CD1c-positive myeloid dendritic cell (primary cell): ENCODE data around the gene TTC33.
"Not testable (repeated sequence)": the region's sequence is repeated elsewhere in the genome, so short reads cannot be mapped to it uniquely, and the experiment has no call there.

Experiments
- DNase-seq: peaks from one replicate; pipeline ENCODE4 v3.0.0-alpha.2; 2016; ENCODE audit errors: extremely low spot score

TTC33 gene

GRCh38 chr5:40755407-40756365 lies at the start of gene TTC33:
TSS of gene TTC33 (minus strand) at chr5:40755961. CDS start at chr5:40747018, 8,943 bp downstream.
- DNase-seq, result peak; percentile 96

DNA sequence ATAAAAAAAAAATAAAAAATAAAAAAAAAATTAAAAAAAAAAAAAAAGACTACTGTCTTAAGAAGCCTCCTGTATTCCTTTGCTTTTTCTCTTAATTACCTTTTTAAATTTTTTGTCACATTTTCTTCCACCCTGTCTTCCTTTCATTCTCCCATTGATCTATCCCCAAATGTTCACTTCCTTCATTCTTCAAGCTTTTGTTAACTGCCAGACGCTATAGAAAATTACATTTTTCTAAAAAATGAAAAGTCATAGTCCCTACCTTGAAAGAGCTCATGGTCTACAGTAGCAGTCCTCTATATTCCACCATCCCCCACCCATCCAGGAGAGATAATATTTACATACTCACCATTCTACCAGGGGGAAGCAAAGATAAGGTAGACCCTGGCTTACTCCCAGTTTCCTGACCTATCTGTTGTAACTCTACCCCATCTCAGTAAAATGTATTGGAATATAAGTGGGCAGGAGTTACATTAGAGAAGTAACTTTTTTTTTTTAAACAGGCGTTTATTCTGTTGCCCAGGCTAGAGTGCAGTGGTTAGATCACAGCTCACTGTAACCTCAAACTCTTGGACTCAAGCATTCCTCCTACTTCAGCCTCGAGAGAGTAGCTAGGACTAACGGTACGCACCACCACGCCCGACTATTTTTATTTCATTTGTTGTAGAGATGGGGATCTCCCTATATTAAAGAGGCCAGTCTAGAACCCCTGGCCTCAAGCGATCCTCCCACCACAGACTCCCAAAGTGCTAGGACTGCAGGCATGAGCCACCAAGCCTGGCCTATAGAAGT lies 46.2 kb upstream of the TTC33 start:
- no peak for DNase-seq

- no peak for DNase-seq
Observed at GRCh38 chr5:40799258-40799657, 43.5 kb upstream of the TTC33 start.

DNA sequence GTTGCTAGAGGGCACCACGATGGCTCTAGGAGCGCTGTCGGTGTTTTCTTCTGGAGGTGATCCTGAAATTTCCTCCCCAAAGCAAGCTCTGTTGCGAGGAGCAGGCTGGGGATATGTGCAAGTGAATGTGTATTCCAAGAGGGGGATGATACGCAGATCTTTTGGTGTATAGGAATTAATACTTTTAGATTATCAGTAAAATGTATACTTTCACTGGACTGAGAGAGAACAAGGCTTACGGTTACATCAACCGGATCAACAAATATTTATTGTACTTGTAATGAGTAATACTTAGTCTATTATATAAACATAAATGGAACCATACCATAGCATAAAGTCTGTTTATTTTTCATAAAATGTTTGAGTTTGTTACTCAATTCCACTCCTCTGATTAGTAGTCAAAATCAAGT lies 43.0 kb upstream of the TTC33 start:
- no peak for DNase-seq

- peak; percentile 91 for DNase-seq
Observed at GRCh38 chr5:40798012-40798800, 42.4 kb upstream of the TTC33 start, which contains the start of gene PRKAA1. TSS of gene PRKAA1 (minus strand) at chr5:40798374. CDS start at chr5:40798189, 185 bp downstream.

GRCh38 chr5:40797273-40798011 lies 41.7 kb upstream of the TTC33 start:
- peak; percentile 62 for DNase-seq

DNA sequence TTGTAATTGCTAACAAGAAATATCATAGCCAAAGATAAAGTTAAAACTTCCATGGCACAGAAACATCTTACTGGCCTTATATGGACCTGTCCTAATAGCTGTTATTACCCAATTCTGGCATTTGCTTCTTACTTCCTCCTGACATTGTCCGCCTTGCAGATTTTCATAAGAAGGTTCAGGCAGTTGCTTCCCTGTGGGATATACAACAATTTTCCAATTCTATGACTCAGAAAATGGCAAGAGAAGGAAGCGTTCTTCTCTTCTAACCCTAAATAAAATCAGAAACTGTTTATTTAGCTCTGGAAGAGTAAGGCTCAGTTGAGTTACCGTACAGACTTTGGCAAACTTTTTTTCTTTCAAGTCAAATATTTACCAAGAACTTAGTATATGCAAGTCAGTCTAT lies 40.7 kb upstream of the TTC33 start:
- peak; percentile 52 for DNase-seq

- not testable (repeated sequence) for DNase-seq
Observed at GRCh38 chr5:40794877-40795276, 39.1 kb upstream of the TTC33 start.

GRCh38 chr5:40794340-40794739 lies 38.6 kb upstream of the TTC33 start:
- not testable (repeated sequence) for DNase-seq

GRCh38 chr5:40792691-40793090 lies 36.9 kb upstream of the TTC33 start:
- DNase-seq, result not testable (repeated sequence)

- DNase-seq, result no peak
Observed at GRCh38 chr5:40791715-40792139, 36.0 kb upstream of the TTC33 start.

DNA sequence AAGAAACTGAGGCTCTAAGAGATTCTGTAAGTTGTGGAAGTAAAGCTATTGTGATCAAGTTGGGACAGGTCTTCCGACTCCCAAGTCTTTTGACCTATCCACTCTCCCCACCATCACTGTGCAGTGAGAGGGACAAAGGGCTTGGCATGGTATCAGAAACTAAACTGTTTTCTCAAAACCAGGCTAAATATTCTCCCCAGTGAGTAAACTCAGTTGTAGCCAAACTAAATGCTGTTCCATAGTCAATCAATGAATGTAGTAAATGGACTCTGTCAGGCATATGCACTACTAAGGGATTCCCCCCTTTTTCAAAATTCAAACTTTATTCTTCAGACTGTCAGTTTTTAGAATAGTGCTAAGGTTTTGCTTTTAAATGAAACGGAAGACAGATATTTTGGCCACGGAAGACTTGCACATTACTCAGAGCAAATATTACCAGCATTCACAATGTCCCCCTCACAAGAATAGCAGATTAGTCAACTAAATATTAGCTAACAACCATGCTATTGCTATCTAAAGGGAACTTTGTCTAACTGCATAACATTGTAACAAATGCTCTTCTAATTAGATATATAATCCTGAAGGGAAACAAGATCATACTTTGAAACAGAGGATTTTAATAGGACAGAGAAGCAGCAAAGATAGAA lies 35.3 kb upstream of the TTC33 start:
- DNase-seq, result no peak

DNA sequence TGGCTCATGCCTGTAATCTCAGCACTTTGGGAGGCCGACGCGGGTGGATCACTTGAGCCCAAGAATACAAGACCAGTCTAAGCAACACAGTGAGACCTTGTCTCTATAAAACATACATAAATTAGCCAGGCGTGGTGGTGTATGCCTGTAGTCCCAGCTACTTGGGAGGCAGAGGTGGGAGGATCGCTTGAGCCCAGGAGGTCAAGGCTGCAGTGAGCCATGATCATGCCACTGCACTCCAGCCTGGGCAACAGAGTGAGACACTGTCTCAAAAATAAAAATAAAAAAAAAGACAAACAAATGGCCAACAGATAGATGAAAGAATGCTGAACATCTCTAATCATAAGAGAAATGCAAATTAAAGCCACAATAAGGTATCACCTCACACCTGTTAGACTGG lies 33.2 kb upstream of the TTC33 start:
- not testable (repeated sequence) for DNase-seq

DNA sequence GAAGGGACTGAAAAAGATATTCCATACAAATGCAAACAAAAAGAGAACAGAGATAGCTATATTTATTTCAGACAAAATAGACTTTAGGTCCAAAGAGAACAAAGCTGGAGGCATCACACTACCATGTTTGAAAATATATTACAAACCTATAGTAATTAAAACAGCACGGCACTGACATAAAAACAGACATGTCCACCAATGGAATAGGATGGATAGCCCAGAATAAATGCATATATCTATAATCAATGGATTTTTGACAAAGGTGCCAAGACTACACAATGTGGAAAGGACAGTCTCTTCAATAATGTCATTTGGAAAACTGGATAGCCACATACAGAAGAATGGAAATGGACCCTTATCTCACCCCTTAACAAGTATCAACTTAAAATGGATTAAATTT lies 32.2 kb upstream of the TTC33 start:
- DNase-seq, result no peak

DNA sequence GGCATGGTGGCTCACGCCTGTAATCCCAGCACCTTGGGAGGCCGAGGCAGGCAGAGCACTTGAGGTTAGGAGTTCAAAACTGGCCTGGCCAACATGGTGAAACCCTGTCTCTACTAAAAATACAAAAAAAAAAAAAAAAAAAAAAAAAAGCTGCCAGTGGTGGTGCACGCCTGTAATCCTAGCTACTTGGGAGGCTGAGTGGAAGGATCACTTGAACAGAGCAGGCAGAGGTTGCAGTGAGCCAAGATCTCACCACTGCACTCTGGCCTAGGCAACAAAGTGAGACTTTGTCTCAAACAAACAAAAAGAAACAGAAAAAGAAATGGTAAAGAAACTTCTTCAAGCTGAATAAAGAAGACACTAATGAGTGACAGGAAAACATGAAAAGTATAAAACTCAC lies 30.9 kb upstream of the TTC33 start:
- DNase-seq, result not testable (repeated sequence)

DNA sequence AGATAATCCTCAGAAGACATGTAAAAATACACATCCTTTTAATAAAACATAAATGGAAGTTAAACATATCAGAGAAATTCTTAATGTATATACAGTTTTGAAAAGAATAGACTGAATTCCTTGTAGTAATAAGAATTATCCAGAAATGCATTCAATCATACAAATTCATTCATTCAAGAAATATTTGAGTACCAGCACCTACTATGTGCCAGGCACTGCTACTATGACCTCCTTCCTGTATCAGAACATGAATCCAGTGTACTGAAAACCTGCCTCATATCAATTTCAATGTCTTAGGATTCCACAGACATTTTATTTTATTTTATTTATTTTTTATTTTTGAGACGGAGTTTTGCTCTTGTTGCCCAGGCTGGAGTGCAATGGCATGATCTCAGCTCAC lies 29.2 kb upstream of the TTC33 start:
- no peak for DNase-seq

DNA sequence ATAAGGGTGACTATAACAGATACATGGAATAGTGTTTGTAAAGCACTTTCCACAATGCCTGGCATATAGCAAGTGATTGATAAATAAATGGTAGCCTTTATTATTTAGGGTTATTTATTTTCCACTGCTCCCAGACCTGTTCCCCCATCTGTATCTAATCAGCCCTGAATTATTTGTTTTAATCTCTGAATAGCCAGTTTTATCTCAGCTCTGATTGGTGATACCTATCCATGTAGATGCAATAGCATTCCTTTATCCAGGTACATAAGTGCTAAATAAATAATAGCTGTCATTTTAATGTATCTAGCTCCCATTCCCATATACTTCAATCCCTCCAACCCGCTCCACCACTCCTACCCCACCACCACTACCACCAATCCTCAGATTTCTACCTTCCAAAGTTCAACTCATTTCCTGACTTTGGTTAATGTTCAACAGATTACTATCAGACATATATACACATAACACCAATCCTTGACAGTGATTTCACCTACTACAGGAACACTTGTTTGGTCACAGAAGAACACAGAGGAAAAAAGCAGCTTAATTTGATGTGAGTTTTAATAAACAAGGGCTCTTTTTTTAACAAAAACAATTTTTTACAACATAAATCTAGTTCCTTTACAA lies 28.4 kb upstream of the TTC33 start:
- DNase-seq, result no peak

GRCh38 chr5:40781843-40782409 lies 26.2 kb upstream of the TTC33 start:
- no peak for DNase-seq

- no peak for DNase-seq
Observed at GRCh38 chr5:40780858-40781257, 25.1 kb upstream of the TTC33 start.

DNA sequence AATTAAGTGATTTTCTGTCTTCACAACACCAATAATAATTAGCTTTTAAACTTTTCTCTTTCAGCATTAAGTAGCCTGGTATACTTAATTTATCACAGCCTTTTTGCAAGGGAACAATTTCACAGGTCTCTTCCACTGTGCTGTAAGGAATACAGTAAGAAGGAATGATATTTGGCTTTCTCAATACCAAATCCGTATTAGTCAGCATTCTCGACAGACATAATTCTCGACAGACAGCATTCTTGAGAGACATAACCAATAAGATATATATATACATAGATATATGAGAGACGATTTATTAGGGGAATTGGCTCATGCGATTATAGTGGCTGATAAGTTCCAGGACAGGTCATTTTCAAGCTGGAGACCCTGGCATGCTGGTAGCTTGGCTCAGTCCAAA lies 24.4 kb upstream of the TTC33 start:
- no peak for DNase-seq
